Thymus (tissue), 14 donors: ENCODE results near the gene TRIM56. TPM values are rescaled to one million over a fixed set of nuclear protein-coding genes. Genes with fewer than 3 reads are reported as not detected.
A peak's percentile ranks its signal among the peaks of the same experiment; 100 is the strongest.
"Not testable (repeated sequence)": the region's sequence is repeated elsewhere in the genome, so short reads cannot be mapped to it uniquely, and the experiment has no call there.

Source experiments
- DNase-seq, 9 donors: peaks; one replicate each; pipeline ENCODE4 v3.0.0-alpha.2; 2013; ENCODE audit warnings: low spot score in 9 of 9, low read depth in 6 of 9, missing footprints in 1 of 9
- H3K27ac ChIP-seq, 2 donors: one replicate each; pipeline ENCODE4 v1.5.1; 2013; ENCODE audit warnings: control low read depth in 1 of 2, low read depth in 1 of 2, low read length in 1 of 2, mild to moderate bottlenecking in 1 of 2, moderate library complexity in 1 of 2
- H3K27me3 ChIP-seq, 2 donors: one replicate each; pipeline ENCODE4 v1.5.1; 2013; ENCODE audit warnings: low read length in 1 of 2; ENCODE audit not compliant: control insufficient read depth in 2 of 2, insufficient read depth in 1 of 2
- H3K36me3 ChIP-seq, 2 donors: one replicate each; pipeline ENCODE4 v1.5.1; 2013; ENCODE audit warnings: low read length in 1 of 2, mild to moderate bottlenecking in 1 of 2, moderate library complexity in 1 of 2; ENCODE audit not compliant: control insufficient read depth in 2 of 2, insufficient read depth in 2 of 2
- H3K4me1 ChIP-seq, 2 donors: one replicate each; pipeline ENCODE4 v1.5.1; 2013; ENCODE audit warnings: low read length in 2 of 2; ENCODE audit not compliant: control insufficient read depth in 2 of 2, insufficient read depth in 2 of 2
- H3K4me3 ChIP-seq, 2 donors: one replicate each; pipeline ENCODE4 v1.5.1; 2013; ENCODE audit warnings: low read length in 2 of 2, control low read depth in 1 of 2, mild to moderate bottlenecking in 1 of 2
- H3K9me3 ChIP-seq, 2 donors: one replicate each; pipeline ENCODE4 v1.5.1; 2013; ENCODE audit warnings: low read length in 1 of 2, mild to moderate bottlenecking in 1 of 2; ENCODE audit not compliant: control insufficient read depth in 2 of 2, insufficient read depth in 1 of 2
- WGBS: extraction: QIAGEN DNeasy Blood & Tissue Kit; methylation state at CpG from one replicate; pipeline ENCODE4 v1.1.7; 2013; 5-methylcytosine and 5-hydroxymethylcytosine counted together
- long read RNA-seq, 10 donors: transcript quantifications; one replicate each; lab custom pipeline, GENCODE V29; 2026
- polyA plus RNA-seq: library from polyadenylated mRNA; stranded (reverse); fragments of 200-250 nt; gene quantifications from one replicate; pipeline ENCODE4 v1.2.3, GENCODE V29; 2013
- total RNA-seq: library from RNA; stranded (reverse); fragments of 120-200 nt; gene quantifications from one replicate; pipeline ENCODE4 v1.2.4, GENCODE V29; 2013
- donor health status: healthy.

The TRIM56 gene
- total RNA-seq (6.9 TPM), polyA plus RNA-seq (12.8 TPM)
- long read RNA-seq, donor 1, full-length matches to known transcripts, result 1 of 1 reads
- long read RNA-seq, donor 1, partial matches to known transcripts, result 0 of 1 reads
- long read RNA-seq, donor 1, other reads (novel, unspliced or antisense), result 0 of 1 reads
- long read RNA-seq, donor 2, result 0 reads
- long read RNA-seq, donor 3, result 0 reads
- long read RNA-seq, donor 4, full-length matches to known transcripts, result 4 of 4 reads
- long read RNA-seq, donor 4, partial matches to known transcripts, result 0 of 4 reads
- long read RNA-seq, donor 4, other reads (novel, unspliced or antisense), result 0 of 4 reads
- long read RNA-seq, donor 5, full-length matches to known transcripts, result 10 of 10 reads
- long read RNA-seq, donor 5, partial matches to known transcripts, result 0 of 10 reads
- long read RNA-seq, donor 5, other reads (novel, unspliced or antisense), result 0 of 10 reads
- long read RNA-seq, donor 6, full-length matches to known transcripts, result 3 of 3 reads
- long read RNA-seq, donor 6, partial matches to known transcripts, result 0 of 3 reads
- long read RNA-seq, donor 6, other reads (novel, unspliced or antisense), result 0 of 3 reads
- long read RNA-seq, donor 7, result 0 reads
- long read RNA-seq, donor 8, full-length matches to known transcripts, result 1 of 1 reads
- long read RNA-seq, donor 8, partial matches to known transcripts, result 0 of 1 reads
- long read RNA-seq, donor 8, other reads (novel, unspliced or antisense), result 0 of 1 reads
- long read RNA-seq, donor 9, full-length matches to known transcripts, result 3 of 3 reads
- long read RNA-seq, donor 9, partial matches to known transcripts, result 0 of 3 reads
- long read RNA-seq, donor 9, other reads (novel, unspliced or antisense), result 0 of 3 reads
- long read RNA-seq, donor 10, full-length matches to known transcripts, result 4 of 4 reads
- long read RNA-seq, donor 10, partial matches to known transcripts, result 0 of 4 reads
- long read RNA-seq, donor 10, other reads (novel, unspliced or antisense), result 0 of 4 reads

- H3K4me3 ChIP-seq, result peak within 1 kb of the TSS; percentile 79 to 98
- no peaks in the 10 kb centered on the region for H3K27me3 ChIP-seq
- H3K9me3 ChIP-seq, result no peaks in the 10 kb centered on the region
- H3K36me3 ChIP-seq, result peaks cover 34% of the 10 kb centered on the region in 2 donors
- DNase-seq, result peak; percentile 49 to 87 (median 66)
- H3K4me1 ChIP-seq, result peaks cover 13 to 18% of the 10 kb centered on the region in 2 donors
- peak within 1 kb of the TSS; percentile 90 to 92 for H3K27ac ChIP-seq
- under 1% methylated on average over 26 of the region's 26 CpGs for WGBS
Observed at GRCh38 chr7:101085162-101085964, at the start of gene TRIM56. TRIM56 (plus strand) TSS chr7:101085481; CDS start chr7:101087313, 1,832 bp downstream.

- Histone ChIP-seq H3K27ac (no peak overlapping the region), H3K27me3 (no peaks in the 10 kb centered on the region), H3K36me3 (no peaks in the 10 kb centered on the region), H3K4me1 (no peaks in the 10 kb centered on the region), H3K9me3 (no peaks in the 10 kb centered on the region), H3K4me3 (no peak overlapping the region)
- DNase-seq, result no peak
- 84% methylated on average over 4 of the region's 4 CpGs for whole genome bisulfite sequencing
Observed at GRCh38 chr7:101035941-101036340, 49.3 kb upstream of the TRIM56 start.

- WGBS, result 85% methylated on average over 6 of the region's 6 CpGs
- not testable (repeated sequence) for DNase-seq, H3K4me1 ChIP-seq, H3K9me3 ChIP-seq, H3K4me3 ChIP-seq, H3K36me3 ChIP-seq, H3K27ac ChIP-seq, H3K27me3 ChIP-seq
Observed at GRCh38 chr7:101041283-101041682, 44.0 kb upstream of the TRIM56 start.

- no peaks in the 10 kb centered on the region for H3K4me1 ChIP-seq
- H3K36me3 ChIP-seq, result no peaks in the 10 kb centered on the region
- 22% methylated on average over 9 of the region's 9 CpGs for WGBS
- no peaks in the 10 kb centered on the region for H3K9me3 ChIP-seq
- DNase-seq, result peak in 7 of 9 donors; percentile 18 to 59 (median 40)
- peaks cover 2 to 28% of the 10 kb centered on the region in 2 donors for H3K27me3 ChIP-seq
- H3K27ac ChIP-seq, result no peak overlapping the region
- no peak overlapping the region for H3K4me3 ChIP-seq
Observed at GRCh38 chr7:101058355-101058754, 26.9 kb upstream of the TRIM56 start.

GRCh38 chr7:101059620-101059942 lies 25.7 kb upstream of the TRIM56 start:
- 41% methylated on average over 9 of the region's 9 CpGs for WGBS
- no peaks in the 10 kb centered on the region for H3K4me1 ChIP-seq
- no peaks in the 10 kb centered on the region for H3K9me3 ChIP-seq
- no peaks in the 10 kb centered on the region for H3K36me3 ChIP-seq
- H3K27me3 ChIP-seq, result peaks cover 2 to 31% of the 10 kb centered on the region in 2 donors
- H3K4me3 ChIP-seq, result no peak overlapping the region
- no peak for DNase-seq
- no peak overlapping the region for H3K27ac ChIP-seq

GRCh38 chr7:101060992-101061391 lies 24.3 kb upstream of the TRIM56 start:
- H3K4me1 ChIP-seq, result no peaks in the 10 kb centered on the region
- H3K27me3 ChIP-seq, result peaks cover 2 to 29% of the 10 kb centered on the region in 2 donors
- no peak overlapping the region for H3K27ac ChIP-seq
- H3K4me3 ChIP-seq, result no peak overlapping the region
- H3K9me3 ChIP-seq, result no peaks in the 10 kb centered on the region
- H3K36me3 ChIP-seq, result no peaks in the 10 kb centered on the region
- no peak for DNase-seq
- WGBS, result 86% methylated on average over 5 of the region's 5 CpGs

GRCh38 chr7:101064176-101064550 lies 21.1 kb upstream of the TRIM56 start:
- WGBS, result 73% methylated on average over 9 of the region's 9 CpGs

GRCh38 chr7:101065162-101065561 lies 20.1 kb upstream of the TRIM56 start:
- not testable (repeated sequence) for H3K27ac ChIP-seq, H3K4me3 ChIP-seq, DNase-seq, H3K4me1 ChIP-seq, H3K36me3 ChIP-seq, H3K9me3 ChIP-seq
- 77% methylated on average over 3 of the region's 3 CpGs for WGBS
- peaks cover 0 to 27% of the 10 kb centered on the region in 2 donors for H3K27me3 ChIP-seq

More at GRCh38 chr7:101064176-101064550, 21.1 kb upstream of the TRIM56 start:
- H3K36me3 ChIP-seq, DNase-seq, H3K4me1 ChIP-seq, H3K27ac ChIP-seq, H3K4me3 ChIP-seq, H3K9me3 ChIP-seq: not testable (repeated sequence)
- H3K27me3 ChIP-seq, result peaks cover 0 to 34% of the 10 kb centered on the region in 2 donors
